Measurements from ENCODE around the gene SF3A2.

The SF3A2 gene

GRCh38 chr19:2223959-2224358, 12.7 kb upstream of the SF3A2 start (continued):
- TF ChIP-seq PATZ1 (CRISPR knock-in tag; IDR thresholded peaks at IDR 0.05; ENCODE audit: borderline replicate concordance): no peak
- no peak for TF ChIP-seq CSDC2 (CRISPR knock-in tag; IDR thresholded peaks at IDR 0.05)
- no peak for TF ChIP-seq ZC3H10 (CRISPR knock-in tag; IDR thresholded peaks at IDR 0.05)
- TF ChIP-seq CSRNP3 (CRISPR knock-in tag; IDR thresholded peaks at IDR 0.05): no peak
- no peak for TF ChIP-seq ZNF565 (CRISPR knock-in tag; conservative IDR thresholded peaks at IDR 0.05; ENCODE audit: low read depth)
- TF ChIP-seq RARB (CRISPR knock-in tag; IDR thresholded peaks at IDR 0.05): no peak
- no peak for TF ChIP-seq ISL1 (CRISPR knock-in tag; IDR thresholded peaks at IDR 0.05)

- ATAC-seq: no peak
- TF ChIP-seq ZNF70 (CRISPR knock-in tag; IDR thresholded peaks at IDR 0.05) (no peak), ZFP30 (CRISPR knock-in tag; IDR thresholded peaks at IDR 0.05) (no peak), CREB5 (CRISPR knock-in tag; IDR thresholded peaks at IDR 0.05; ENCODE audit: low read depth) (no peak), TOX (CRISPR knock-in tag; IDR thresholded peaks at IDR 0.05; ENCODE audit: borderline replicate concordance) (no peak), RARB (CRISPR knock-in tag; IDR thresholded peaks at IDR 0.05) (no peak), ZFP3 (CRISPR knock-in tag; IDR thresholded peaks at IDR 0.05) (no peak), ISL1 (CRISPR knock-in tag; IDR thresholded peaks at IDR 0.05) (no peak), ARNTL (CRISPR knock-in tag; IDR thresholded peaks at IDR 0.05; ENCODE audit: borderline replicate concordance, low read depth) (no peak), PATZ1 (CRISPR knock-in tag; IDR thresholded peaks at IDR 0.05; ENCODE audit: borderline replicate concordance) (no peak), CSDC2 (CRISPR knock-in tag; IDR thresholded peaks at IDR 0.05) (no peak), PPARA (CRISPR knock-in tag; IDR thresholded peaks at IDR 0.05; ENCODE audit: borderline replicate concordance) (no peak)
These were observed 11.8 kb upstream of the SF3A2 start for GRCh38 chr19:2224754-2225349.

- TF ChIP-seq TCF4 (CRISPR knock-in tag; IDR thresholded peaks at IDR 0.05; ENCODE audit: borderline replicate concordance): no peak
- TF ChIP-seq SNAI2 (CRISPR knock-in tag; IDR thresholded peaks at IDR 0.05): no peak
- no peak for TF ChIP-seq ISL1 (CRISPR knock-in tag; IDR thresholded peaks at IDR 0.05)
- TF ChIP-seq TOX (CRISPR knock-in tag; IDR thresholded peaks at IDR 0.05; ENCODE audit: borderline replicate concordance): no peak
- TF ChIP-seq BACH2 (CRISPR knock-in tag; IDR thresholded peaks at IDR 0.05; ENCODE audit: borderline replicate concordance): no peak
- TF ChIP-seq RARB (CRISPR knock-in tag; IDR thresholded peaks at IDR 0.05): no peak
- TF ChIP-seq CSRNP3 (CRISPR knock-in tag; IDR thresholded peaks at IDR 0.05): no peak
- no peak for TF ChIP-seq ZNF8 (CRISPR knock-in tag; IDR thresholded peaks at IDR 0.05)
- no peak for TF ChIP-seq PPARA (CRISPR knock-in tag; IDR thresholded peaks at IDR 0.05; ENCODE audit: borderline replicate concordance)
- TF ChIP-seq ZFP30 (CRISPR knock-in tag; IDR thresholded peaks at IDR 0.05): no peak
- no peak for TF ChIP-seq CSDC2 (CRISPR knock-in tag; IDR thresholded peaks at IDR 0.05)
- TF ChIP-seq ZFP3 (CRISPR knock-in tag; IDR thresholded peaks at IDR 0.05): no peak
- no peak for TF ChIP-seq GLIS3 (CRISPR knock-in tag; IDR thresholded peaks at IDR 0.05)
- no peak for TF ChIP-seq PATZ1 (CRISPR knock-in tag; IDR thresholded peaks at IDR 0.05; ENCODE audit: borderline replicate concordance)
- no peak for TF ChIP-seq ZC3H10 (CRISPR knock-in tag; IDR thresholded peaks at IDR 0.05)
- no peak for TF ChIP-seq ZNF565 (CRISPR knock-in tag; conservative IDR thresholded peaks at IDR 0.05; ENCODE audit: low read depth)
- no peak for TF ChIP-seq TSHZ2 (CRISPR knock-in tag; IDR thresholded peaks at IDR 0.05)
- TF ChIP-seq ZNF70 (CRISPR knock-in tag; IDR thresholded peaks at IDR 0.05): no peak
- TF ChIP-seq OSR1 (CRISPR knock-in tag; IDR thresholded peaks at IDR 0.05): no peak
- ATAC-seq: no peak
These were observed 11.1 kb upstream of the SF3A2 start for GRCh38 chr19:2225415-2226050.
